AG04450 (cell line): ENCODE data around the gene ANXA5. TPM values are rescaled to one million over a fixed set of nuclear protein-coding genes. Genes with fewer than 3 reads are reported as not detected.

Source experiments
- CTCF ChIA-PET: fragments of 300-600, 350-600 bp; formaldehyde crosslinking; extraction: SDS; loops from one replicate; lab custom pipeline; 2022; ENCODE audit warnings: antibody characterized with exemption, inconsistent platforms; lab: Charles Lee
- POLR2A ChIA-PET: fragments of 350-600 bp; formaldehyde crosslinking; extraction: SDS; loops from one replicate; lab custom pipeline; 2021; ENCODE audit warnings: antibody characterized with exemption, inconsistent platforms; lab: Yijun Ruan, JAX
- DNase-seq: peaks from one replicate; pipeline ENCODE4 v3.0.0-alpha.2; 2011; ENCODE audit warnings: low read depth, low spot score
- H3K27ac ChIP-seq: one replicate; pipeline ENCODE4 v1.5.1; 2012; ENCODE audit warnings: low read depth, low read length, control low read depth
- H3K27me3 ChIP-seq: one replicate; pipeline ENCODE4 v1.6.0; 2012; ENCODE audit warnings: low read length; ENCODE audit not compliant: control insufficient read depth, insufficient read depth
- H3K4me3 ChIP-seq: 2 replicates; pipeline ENCODE4 v1.5.1; 2011; ENCODE audit warnings: mild to moderate bottlenecking, low read depth, low read length, control low read depth
- H3K9me3 ChIP-seq: 2 replicates; pipeline ENCODE4 v1.5.1; 2012; ENCODE audit warnings: low read length; ENCODE audit not compliant: control insufficient read depth, insufficient read depth
- CTCF ChIP-seq: IDR thresholded peaks from 2 replicates; pipeline ENCODE4 v1.5.1; 2011; ENCODE audit warnings: low read depth, low read length, control low read depth, inconsistent platforms
- polyA plus RNA-seq: library from polyadenylated mRNA; depleted of rRNA; stranded (reverse); fragments of >200 nt; gene quantifications from 2 replicates; pipeline ENCODE4 v1.2.3, GENCODE V29; 2011

Gene ANXA5
- polyA plus RNA-seq, 1 experiment: 2,093 TPM

GRCh38 chr4:121679951-121680350 lies 16.8 kb downstream of the ANXA5 start:
- no peak overlapping the region for H3K4me3 ChIP-seq

GRCh38 chr4:121679267-121679666 lies 17.5 kb downstream of the ANXA5 start:
- Histone ChIP-seq H3K27me3 (no peaks in the 10 kb centered on the region), H3K9me3 (no peaks in the 10 kb centered on the region), H3K27ac (no peak overlapping the region), H3K4me3 (no peak overlapping the region)
- ChIA-PET POLR2A (interaction anchor here (1.6 to 2.3 kb wide), 2 partner anchors 11 kb away, joined by 7 to 12 read pairs; no protein-coding TSS in a partner anchor), CTCF (interaction anchor here (1.3 to 1.4 kb wide), 2 partner anchors 10 to 56 kb away, joined by 3 read pairs; no protein-coding TSS in a partner anchor)
- no peak for TF ChIP-seq CTCF
- DNase-seq: no peak

More at GRCh38 chr4:121679951-121680350, 16.8 kb downstream of the ANXA5 start:
- Histone ChIP-seq H3K9me3 (no peaks in the 10 kb centered on the region), H3K27ac (no peak overlapping the region), H3K27me3 (no peaks in the 10 kb centered on the region)
- TF ChIP-seq CTCF: no peak
- ChIA-PET POLR2A (interaction anchor here (1.4 to 2.3 kb wide), 2 partner anchors 11 to 16 kb away, joined by 5 to 12 read pairs; partner anchors contain the start of gene ANXA5), CTCF (interaction anchor here (1.3 to 1.4 kb wide), 2 partner anchors 9 to 55 kb away, joined by 3 read pairs; no protein-coding TSS in a partner anchor)
- DNase-seq: no peak

- Histone ChIP-seq H3K27me3 (no peaks in the 10 kb centered on the region), H3K4me3 (no peak overlapping the region), H3K9me3 (no peaks in the 10 kb centered on the region), H3K27ac (no peak overlapping the region)
- ChIA-PET CTCF (interaction anchor here (0.8 kb wide), 1 partner anchor 9 kb away, joined by 4 read pairs; no protein-coding TSS in a partner anchor), POLR2A (interaction anchor here (1.6 kb wide), 1 partner anchor 9 kb away, joined by 7 read pairs; no protein-coding TSS in a partner anchor)
- DNase-seq: no peak
- TF ChIP-seq CTCF: no peak
These were observed 19.3 kb downstream of the ANXA5 start for GRCh38 chr4:121677524-121677923.

GRCh38 chr4:121676345-121677075 lies 20.3 kb downstream of the ANXA5 start:
- POLR2A ChIA-PET: interaction anchor here (1.5 to 1.6 kb wide), 2 partner anchors 8 to 9 kb away, joined by 3 to 5 read pairs; no protein-coding TSS in a partner anchor
- Histone ChIP-seq H3K4me3 (no peak overlapping the region), H3K9me3 (no peaks in the 10 kb centered on the region), H3K27me3 (no peaks in the 10 kb centered on the region), H3K27ac (no peak overlapping the region)
- no peak for DNase-seq
- CTCF ChIA-PET: interaction anchor here (0.6 to 2.0 kb wide), 7 partner anchors 9 to 212 kb away, joined by 3 to 11 read pairs (median 5); no protein-coding TSS in a partner anchor
- no peak for TF ChIP-seq CTCF
